ENCODE results near the gene DSTN.
A peak's percentile ranks its signal among the peaks of the same experiment; 100 is the strongest.

DSTN gene

DNA sequence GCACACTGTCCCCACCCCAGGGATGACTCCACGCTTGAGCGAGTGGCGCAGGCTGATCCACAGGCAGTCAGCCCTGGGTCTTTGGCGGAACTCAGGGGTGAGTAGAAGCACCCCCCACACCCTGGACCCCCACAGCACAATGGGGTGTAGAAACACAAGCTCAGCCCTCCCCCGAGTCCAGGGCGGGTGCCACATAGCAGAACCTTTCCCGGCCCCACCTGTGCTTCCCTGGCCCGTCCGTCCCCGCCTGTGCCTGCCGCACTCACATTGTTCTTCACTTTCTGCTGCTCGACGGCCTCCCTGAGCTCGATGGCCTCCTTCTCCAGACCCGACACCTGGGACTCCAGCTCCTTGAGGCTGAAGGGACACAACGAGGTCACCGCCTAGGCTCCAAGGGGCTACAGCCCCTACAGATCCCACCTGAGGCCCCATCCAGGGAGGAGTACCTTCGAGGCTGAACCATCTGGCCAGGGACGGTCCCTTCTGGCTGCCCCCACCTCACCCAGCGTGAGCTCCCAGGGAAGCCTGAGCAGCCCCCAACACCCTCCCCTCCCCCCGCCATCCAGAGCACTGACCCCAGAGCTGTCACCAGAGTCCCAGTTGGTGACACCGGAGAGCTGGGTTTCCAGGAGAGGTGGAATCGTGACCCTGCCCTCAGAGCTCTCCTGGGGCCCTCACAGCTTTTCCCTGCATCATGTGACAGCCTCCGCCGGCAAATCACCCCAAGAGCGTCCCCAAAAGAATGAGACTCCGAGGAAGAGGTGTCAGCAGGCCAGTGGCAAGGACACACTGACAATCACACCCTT lies 55.6 kb downstream of the DSTN start:
- no peak for DNase-seq

DNA sequence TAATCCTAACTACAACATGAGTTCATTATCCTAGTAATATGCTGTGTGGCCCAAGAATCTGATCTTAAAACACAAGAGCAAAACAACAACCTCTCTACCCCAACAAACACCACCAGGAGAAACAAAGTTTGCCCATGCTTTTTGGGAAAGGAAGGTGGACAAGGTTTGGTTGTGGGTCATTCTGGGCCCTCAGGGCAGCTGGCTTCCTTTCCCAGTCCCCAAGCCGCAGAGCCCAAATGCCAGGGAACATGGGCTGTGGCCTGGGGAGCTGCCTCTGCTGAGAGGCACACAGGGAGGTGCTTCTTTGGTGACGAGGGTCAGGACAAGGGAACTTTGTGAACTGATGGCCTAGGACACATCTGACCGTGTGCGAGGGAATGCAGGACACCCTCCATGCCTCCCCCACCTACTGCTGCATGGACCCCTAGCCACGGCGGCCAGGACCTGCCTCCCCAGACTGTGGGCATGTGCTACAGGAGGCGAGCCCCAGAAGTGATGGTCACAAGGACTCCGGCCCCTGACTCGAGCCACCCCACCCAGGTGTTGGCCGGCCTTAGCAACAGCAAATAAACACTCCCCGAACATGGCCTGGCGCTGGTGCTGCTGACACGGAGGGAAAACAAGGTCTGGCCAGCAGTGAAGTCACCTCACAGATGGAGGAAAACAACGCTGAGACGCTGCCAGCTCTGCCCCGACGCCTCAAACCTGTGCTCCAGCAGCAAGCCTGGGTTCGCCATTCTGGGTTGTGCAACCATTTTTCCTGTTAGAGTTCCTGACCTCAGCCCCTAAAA lies 56.5 kb downstream of the DSTN start:
- DNase-seq = no peak

DNA sequence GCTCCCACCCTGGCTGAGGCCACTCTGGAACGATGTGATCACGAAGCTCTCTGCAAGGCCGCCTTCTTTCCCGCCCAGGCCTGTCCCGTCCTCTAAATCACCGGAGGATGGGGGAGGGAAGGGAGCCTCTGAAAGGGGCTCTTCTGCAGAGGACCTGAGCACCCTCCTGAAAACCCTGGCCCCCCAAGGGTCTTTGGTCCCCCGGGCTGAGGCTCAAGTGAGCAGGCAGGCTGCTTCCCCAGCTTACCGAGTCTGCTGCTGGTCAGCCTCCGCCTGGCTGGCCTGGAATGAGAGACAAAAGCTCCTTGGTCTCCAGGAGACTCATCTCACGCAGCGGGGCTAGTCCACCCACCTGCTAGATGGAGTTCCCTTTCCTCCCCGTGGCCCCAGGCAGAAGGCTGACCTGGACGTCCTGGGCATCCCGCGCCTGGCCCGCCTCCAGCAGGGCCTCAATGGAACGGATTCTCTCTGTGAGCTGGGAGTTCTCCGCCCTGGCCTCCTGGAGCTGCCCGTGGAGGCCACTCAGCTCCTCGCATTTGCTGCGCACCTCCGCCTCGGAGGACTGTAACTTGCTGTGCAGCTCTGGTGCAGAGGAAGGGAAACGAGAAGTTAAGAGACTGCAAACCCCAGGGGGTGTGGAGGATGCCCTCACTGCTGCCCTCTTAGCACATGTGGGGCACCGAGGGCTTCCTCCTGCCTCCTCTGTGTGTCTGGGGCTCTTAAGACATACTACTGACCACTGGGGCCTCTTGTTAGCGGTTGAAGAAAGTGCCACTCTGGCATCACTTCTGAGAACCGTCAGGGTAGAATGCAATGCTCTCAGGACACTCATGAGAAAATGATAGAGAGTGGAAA lies 57.5 kb downstream of the DSTN start:
- DNase-seq = no peak

DNA sequence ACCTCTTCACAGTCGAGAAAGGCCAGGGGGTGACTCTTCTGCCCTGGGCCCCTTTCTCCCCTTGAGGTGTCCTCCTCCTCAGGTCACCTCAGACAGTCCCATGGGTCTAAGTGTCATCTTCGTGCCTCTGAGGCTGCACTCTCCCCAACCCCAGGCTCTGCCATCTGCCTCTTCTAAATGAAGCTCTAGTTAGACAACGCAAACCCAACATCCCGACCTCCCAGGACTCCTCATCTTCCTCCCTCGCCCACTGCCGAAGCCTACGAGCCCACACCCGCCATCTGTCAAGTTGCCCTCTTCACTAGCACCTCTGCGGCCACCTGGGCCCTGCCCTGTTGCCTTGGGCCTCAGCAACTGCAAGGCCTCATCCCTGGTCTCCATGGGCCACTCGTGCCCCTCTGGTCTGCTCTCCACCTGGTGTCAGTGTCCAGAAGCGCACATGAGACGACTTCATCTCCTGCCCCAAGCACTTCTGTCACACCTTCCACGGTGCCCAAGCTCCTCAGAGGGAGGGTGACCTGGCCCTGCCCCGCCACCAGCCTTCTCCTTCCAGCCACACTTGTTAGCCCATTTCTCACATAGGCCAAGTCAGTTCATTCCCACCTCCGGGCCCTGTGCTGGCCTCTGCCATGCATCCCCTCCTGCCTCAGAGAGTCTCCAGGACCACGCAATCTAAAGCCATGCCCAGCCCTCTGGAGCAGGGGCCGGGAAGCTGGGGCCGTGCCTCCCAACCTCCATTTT lies 58.4 kb downstream of the DSTN start:
- no peak for DNase-seq

DNA sequence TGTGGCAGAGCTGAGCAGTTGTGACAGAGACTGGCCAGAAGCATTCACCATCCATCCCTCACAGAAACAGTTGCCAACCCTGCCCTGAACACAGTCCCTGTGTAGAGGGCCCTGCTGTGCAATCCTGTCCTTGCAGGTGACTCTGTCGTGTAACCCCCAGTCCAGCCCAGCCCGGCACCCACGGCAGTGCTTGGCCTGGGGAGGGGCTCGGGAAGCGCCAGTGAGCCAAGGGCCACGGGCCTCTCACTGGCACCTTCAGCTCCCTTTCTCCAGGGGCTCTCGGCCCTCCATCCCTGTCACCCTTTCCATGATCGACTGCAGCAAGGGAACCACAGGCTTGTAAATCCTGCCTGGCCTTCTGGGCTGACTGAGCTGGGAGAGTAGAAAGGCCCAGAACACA lies 59.1 kb downstream of the DSTN start:
- no peak for DNase-seq

DNA sequence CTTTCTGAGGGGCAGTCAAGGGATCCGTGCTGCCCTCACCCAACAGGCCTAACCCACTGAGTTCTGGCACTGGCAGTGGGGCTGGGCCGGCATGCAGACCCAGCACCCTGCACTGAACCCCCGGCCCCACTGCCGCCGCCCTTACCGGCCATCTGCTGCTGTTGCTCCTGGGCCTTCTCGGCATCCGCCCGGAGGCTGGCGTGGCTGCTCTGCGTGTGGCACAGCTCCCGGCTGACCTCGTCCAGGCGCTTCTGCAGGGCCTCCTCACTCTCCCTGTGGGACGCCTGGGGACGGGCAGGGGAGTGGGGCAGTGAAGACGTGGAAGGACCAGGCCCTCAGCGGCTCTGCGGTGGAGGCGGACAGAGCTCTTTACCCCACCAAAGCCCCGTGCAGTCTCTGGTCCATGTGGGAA lies 59.8 kb downstream of the DSTN start:
- DNase-seq = no peak

DNA sequence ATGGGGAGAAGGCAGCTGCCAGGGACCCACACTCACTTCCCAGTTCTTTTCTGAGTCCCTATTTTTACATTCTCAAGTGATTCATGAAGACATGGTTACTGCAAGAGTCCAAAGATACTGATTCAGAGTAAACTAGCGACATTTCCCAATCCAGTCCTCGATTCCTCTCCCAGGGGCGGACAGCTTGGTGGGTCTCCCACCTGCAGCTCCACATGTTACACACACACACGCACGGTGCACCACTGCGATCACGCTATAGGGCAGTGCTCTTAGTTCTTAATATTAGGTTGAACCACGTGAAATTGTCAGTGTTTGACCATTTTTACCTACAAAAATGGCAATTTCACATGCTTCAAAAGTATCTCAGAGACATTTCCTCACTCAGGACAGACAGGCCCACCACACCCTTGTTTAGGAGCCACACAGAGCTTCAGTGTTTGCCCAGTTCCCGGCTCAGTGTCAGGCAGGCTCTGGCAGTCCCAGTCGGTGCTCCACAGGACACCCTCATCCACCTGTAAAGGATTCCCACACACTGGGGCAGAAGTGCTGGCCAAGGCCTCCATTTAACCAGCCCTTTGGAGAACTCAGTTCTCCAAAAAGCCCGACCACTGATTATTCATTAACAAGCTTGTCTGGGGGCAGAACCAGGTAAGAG lies 60.4 kb downstream of the DSTN start:
- no peak for DNase-seq

DNA sequence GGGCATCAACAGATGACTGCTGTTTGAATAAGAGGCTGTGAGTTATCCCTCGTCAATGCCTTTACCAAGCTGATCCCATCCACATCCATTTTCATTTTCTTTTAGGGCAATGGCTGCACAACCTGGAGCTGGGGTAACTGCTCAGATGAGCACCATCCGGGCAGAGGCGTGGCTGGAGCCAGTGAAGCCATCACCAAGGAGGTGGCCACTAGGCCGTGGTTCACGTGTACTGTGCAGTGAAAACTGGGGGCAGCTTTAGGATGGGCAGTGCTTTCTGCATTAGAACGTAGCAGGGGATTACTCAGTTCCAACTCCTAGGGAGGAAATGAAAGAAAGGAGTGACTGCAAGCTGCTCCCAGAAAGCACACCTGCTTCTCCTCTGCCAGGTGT lies 60.9 kb downstream of the DSTN start:
- DNase-seq = no peak

DNA sequence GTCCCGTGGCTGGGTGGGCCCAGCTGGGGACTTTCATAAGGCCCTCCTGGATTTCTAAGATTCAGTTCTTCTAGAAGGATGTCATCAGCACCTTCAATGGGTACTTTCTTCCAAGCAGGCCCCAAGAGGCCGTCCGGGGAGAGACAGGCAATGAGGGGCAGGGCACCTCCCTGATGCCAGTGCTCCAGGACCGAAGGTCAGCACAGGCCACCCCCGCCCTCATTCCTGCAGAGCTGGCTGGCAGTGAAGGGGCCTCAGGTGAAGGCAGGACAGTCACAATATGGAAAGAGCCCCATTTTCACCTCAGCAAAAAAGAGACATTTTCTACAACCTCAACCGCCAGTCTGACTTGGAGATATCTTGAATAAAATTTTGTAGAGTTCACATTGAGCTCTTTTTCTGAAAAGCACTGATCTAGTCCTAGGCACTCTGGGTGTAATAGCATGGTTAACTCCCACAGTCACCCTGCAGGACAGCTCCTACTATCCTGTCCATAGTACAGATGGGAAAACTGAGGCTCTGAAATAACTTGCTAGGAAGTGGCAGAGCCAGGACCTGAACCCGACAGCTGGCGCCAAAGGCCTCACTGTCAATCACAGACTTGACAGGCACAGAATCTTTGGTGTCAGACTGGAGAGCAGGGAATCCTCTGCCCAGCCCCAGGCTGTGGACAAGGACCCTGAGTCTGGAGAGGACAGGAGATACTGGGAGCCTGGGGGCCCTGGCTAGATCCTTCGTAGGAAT lies 61.9 kb downstream of the DSTN start:
- no peak for DNase-seq

DNA sequence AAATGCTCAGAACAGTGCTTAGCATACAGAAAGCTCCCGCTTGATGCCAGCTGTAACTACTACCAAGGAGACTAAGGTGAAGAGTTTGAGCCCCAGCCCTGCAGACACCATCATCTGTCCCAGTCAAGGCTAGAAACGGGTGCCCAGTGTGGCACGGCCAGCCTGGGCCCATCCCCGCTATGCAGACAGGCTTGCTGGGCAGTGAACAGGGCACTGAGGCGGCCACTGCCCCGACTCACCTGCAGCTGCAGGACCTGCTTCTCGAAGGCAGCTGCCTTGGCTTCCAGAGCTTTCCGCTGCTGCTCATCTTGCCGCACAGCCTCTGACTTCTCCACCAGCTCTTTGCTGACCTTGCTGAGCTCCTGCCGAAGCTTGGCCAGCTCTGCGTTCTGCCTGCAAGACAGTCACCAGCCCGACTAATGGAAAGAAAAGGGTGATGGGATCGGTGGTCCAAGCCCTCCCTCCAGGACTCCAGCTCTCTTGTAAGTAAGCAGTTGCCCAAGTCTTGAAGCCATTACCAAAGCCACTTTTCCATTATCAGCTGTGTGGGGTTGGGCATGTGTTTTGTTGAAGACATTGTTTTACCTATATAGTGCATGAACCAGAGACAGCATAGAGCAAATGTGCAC lies 63.5 kb downstream of the DSTN start:
- no peak for DNase-seq

DNA sequence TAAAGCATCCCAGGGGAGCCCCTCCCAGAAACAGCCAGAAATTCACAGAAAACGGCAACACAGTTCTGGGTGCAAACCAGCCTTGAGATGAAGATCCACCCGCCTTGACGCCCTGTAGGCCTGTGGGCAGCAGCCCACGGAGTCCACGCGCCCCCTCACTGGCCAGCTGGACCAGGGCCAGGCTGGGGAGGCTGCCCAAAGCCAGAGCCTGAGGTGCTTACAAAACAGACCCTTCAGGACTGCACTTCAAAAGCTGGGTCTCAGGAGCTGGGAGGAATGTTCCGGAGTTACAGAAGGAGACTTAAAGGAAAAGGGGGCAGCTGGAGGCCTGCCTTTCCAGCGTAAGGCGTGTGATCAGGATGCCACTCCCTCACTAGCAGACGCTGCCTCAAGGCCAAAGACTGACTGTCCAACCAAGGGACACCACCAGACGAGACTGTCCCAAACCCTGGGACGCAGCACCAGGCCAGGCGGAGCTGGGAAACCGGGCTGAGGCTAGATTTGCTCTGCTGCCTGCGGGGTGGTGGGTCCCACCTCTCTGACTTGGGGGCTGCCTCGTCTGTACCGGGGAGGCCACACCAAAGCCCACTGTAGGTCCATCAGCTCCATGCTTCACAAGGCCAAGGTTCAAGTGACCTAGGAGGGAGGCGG lies 64.1 kb downstream of the DSTN start:
- DNase-seq = no peak

DNA sequence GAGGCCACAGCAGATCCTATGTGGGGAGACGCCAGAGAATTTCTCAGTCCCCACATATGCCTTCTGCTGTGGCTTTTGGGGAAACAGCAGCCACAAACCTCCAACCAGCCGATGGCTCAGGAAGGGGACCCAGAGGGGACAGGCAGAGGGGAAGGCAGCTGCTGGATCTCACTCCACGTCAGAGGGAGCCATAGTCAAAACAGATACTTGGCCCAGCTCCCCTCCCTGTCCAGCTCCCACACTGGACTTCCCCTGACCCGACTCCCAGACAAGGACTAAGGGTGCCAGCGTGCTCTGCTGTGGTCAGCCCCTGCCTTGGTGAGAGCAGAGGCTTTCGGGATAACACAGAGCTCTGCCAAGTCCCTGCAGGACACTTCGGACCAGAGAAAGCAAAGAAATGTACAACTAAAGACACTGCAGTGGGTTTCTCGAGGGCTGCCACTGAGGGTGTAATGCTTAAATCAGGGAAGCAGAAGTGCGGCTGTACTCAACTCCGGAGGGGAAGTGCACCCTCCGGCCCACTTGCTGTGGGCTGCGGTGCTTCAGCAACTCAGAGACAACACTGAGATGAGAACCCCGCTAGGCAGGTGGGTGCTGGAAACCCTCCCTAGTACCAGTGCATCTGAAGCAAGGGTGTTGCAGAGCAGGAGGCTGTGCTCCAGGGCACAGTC lies 64.9 kb downstream of the DSTN start:
- DNase-seq = no peak

DNA sequence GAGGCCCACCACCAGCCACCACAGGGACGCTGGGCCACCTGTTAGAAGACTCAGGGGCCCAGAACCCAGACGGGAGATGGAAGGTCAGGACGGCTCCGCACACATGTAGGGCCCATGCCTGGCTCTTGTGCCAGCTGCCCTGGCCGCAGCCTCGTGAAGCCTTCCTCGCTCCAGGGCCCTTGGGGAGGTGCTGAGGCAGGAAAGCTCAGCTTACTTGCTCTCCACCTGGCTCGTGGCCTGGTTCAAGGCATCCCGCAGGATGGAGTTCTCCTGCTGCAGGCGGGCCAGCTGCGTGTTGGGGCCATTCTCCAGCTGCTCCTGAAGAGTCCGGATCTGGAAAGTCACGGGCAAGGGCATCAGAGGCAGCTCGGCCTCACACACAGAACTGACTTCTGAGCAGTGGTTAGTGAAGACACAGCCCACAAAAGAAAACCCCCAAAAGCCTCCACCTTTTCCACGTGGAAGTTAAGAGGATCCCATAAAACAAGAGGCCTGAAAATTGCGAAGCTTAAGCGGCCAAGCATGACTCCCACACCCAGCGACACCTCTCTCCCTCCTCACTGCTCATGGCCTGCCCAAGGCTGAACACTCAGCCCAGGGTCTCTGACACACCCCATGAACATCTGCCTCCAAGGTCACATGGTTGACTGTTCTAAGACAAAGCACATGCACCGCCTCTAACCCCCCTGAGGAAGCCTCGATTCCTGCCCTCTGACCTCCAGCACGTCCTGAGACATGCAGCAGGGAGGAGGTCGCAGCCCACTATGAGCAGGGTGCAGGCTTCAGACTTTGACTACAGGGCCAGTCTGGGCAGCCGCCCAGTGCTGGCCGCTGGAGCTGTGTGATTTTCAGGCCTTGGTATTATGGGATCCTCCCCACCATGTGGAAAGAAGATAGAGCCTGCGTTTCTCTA lies 65.7 kb downstream of the DSTN start:
- DNase-seq = no peak

DNA sequence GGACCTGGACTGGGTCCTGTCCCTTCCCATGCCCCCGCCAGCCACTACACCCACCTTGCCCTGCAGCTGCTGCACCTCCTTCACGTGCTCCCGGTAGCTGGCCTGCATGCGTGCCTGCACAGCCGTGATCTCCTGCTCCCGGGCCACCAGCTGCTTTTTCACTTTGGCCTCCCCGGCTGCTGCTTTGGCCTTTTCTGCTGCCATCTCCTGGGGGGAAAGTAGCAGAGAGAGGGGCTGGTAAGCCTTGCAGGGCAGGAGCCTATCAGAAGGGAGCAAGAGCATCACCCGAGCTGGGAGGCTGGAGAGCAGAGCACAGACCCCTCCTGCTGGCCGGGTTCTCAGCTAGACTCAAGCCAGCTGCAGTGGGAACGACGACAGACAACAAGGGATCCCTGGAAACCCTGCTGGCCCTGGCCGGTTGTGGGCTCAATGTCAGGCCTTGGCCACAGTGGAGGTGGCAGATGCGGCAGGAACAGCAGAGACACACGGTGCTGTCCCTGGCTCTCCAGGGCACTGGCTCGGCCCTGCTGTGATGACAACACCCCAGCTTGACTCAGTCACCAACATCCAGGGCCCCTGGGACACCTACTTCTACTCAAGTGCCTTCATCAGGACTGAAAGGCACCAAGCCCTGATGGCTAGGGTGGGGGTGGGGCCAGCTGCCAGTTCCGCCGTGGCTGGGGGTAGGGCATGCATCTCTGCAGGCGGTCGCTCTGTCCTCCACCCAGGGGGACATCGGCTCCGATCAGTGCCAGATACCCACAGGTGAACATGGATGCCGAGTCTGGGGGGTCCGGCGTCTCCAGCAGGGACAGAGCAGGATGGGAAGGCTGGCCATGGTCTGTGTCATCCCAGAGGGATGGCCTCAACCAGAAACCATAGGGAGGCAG lies 66.9 kb downstream of the DSTN start:
- peak; percentile 60 for DNase-seq

DNA sequence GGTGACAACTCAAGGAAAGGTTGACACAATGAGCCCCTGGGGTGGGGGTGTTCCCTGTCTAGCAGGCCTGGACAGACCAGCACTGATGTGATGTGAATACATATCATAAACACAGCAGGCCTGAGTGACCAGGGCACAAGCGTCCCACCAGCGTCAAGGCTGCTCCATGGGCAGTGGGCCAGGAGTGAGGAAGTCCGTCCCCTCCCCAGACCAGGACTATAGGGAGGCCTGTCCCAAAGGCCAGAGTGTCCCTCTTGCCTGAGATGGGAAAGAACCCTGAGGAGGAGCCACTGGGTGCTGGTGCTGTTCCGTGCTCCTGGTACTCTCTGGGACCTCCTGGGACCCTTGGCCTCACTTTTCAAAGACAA lies 67.5 kb downstream of the DSTN start:
- DNase-seq = no peak

DNA sequence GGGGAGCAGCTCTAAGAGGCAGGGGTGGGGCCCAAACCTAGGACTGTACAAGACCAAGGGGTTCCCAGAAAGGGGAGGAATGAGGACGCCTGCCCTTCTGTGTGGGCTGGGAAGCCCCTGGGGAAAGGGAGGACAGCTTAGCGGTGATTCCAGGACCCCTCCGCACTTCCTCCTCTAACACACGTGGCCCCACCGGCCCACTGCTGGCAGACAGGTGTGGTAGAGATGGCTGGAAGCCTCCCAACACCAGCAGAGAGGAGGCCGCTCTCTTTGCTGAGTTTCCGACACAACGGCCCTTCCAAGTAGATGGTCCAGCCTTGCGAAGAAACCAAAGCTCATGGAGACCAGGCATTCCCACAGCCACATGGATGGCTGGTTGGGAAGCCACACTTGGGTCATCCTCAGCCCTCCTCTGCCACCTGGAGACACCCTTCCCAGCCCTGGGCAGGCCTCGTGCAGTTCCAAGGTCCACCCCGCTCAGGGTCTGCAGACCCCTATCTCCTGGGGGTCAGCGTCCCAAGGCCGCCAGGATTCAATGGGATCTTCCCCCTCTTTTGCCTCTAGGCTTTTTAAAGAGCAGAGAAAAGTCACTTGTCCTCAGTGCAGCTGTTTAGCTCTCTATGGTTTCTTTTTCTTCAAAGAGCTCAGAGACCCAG lies 68.2 kb downstream of the DSTN start:
- no peak for DNase-seq

DNA sequence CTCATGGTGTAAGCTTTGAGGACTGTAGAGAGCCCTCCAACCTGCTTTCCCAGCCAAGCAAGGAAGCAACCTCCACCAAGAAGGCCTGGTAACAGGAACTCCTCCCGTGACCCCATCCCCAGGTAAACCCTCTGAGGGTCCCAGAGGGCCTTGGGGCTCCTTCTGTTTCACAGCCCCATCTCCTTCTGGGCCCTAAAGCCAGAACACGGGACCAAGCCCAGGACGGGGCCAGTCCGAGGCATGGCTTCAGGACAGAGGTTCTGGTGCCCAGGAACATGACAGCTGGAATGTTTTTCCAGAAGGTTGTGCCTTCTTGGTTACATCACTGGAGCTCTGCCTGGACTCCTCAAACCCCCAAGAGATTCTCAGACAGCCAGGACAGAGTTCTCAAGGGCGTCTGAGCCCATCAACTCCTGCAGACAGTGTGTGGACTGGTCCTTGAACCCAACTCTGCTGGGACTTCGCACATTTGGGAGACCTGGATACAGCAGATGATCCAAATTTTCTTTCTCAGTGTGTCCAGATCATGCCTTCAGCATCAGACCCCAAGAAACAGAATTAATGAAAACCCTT lies 69.0 kb downstream of the DSTN start:
- no peak for DNase-seq

Measured in NCI-H1436 treated with DMSO at 0.1 percent for 48 hours (cell line).